Panc1 (cell line): ENCODE measurements around the gene WRNIP1. TPM values are rescaled to one million over a fixed set of nuclear protein-coding genes. Genes with fewer than 3 reads are reported as not detected.

Experiments
- ATAC-seq: fragments of 200-7000 bp; cut with Tn5 transposase; 2 replicates; pipeline ENCODE4 v1.9.1; 2020; ENCODE audit warnings: mild to moderate bottlenecking, moderate library complexity
- BruUV-seq: library from RNA; stranded (reverse); fragments of 400-500 nt; replicated peaks from 2 replicates; lab custom pipeline; 2021; lab: Mats Ljungman, UMichigan
- CTCF ChIA-PET: fragments of 300-600 bp; sonication (Branson Sonifier 250); formaldehyde crosslinking; loops from one replicate; lab custom pipeline; 2022; ENCODE audit warnings: antibody characterized with exemption; lab: Charles Lee
- POLR2A ChIA-PET: fragments of 300-600 bp; sonication (Branson Sonifier 250); formaldehyde crosslinking; loops from one replicate; lab custom pipeline; 2022; ENCODE audit warnings: antibody characterized with exemption; lab: Charles Lee
- DNase-seq: peaks from one replicate; pipeline ENCODE4 v3.0.0-alpha.2; 2010; ENCODE audit warnings: low read depth, low spot score
- H3K27ac ChIP-seq: 2 replicates; pipeline ENCODE4 v1.5.1; 2011; ENCODE audit warnings: mild to moderate bottlenecking, low read length, inconsistent platforms
- H3K27me3 ChIP-seq: fragments of 200-500 bp; sonication (Bioruptor generic); 2 replicates; pipeline ENCODE4 v1.6.0; 2014; ENCODE audit warnings: low read length, inconsistent platforms; ENCODE audit not compliant: control insufficient read depth, insufficient read depth
- H3K36me3 ChIP-seq: fragments of 200-500 bp; sonication (Bioruptor generic); 2 replicates; pipeline ENCODE4 v1.5.1; 2014; ENCODE audit warnings: inconsistent platforms, mild to moderate bottlenecking, low read length, moderate library complexity; ENCODE audit not compliant: control insufficient read depth, insufficient read depth
- H3K4me1 ChIP-seq: 2 replicates; pipeline ENCODE4 v1.5.1; 2011; ENCODE audit warnings: inconsistent platforms, mild to moderate bottlenecking, low read length, moderate library complexity; ENCODE audit not compliant: control insufficient read depth, insufficient read depth
- H3K4me3 ChIP-seq, 2 experiments: 2 replicates each; pipeline ENCODE4 v1.5.1; 2011 to 2012; ENCODE audit warnings: low read depth in 2 of 2, low read length in 2 of 2, mild to moderate bottlenecking in 2 of 2, inconsistent platforms in 1 of 2, moderate library complexity in 1 of 2
- H3K9me3 ChIP-seq: fragments of 200-500 bp; sonication (Bioruptor generic); 2 replicates; pipeline ENCODE4 v1.5.1; 2014; ENCODE audit warnings: low read depth, mild to moderate bottlenecking, inconsistent platforms, low read length, moderate library complexity; ENCODE audit not compliant: control insufficient read depth, insufficient read depth
- CTCF ChIP-seq: fragments of 450-650 bp; IDR thresholded peaks from 2 replicates; pipeline ENCODE4 v1.5.1; 2017; ENCODE audit warnings: mild to moderate bottlenecking
- POLR2AphosphoS5 ChIP-seq: IDR thresholded peaks from 2 replicates; pipeline ENCODE4 v1.6.1; 2012; ENCODE audit warnings: mild to moderate bottlenecking, low read depth, low read length, moderate library complexity
- REST ChIP-seq, 2 experiments: IDR thresholded peaks; 2 replicates each; pipeline ENCODE4 v1.6.1; 2011 to 2012; ENCODE audit warnings: low read depth in 2 of 2, control low read depth in 1 of 2, low read length in 1 of 2, mild to moderate bottlenecking in 1 of 2, moderate library complexity in 1 of 2; ENCODE audit not compliant: insufficient read depth in 1 of 2
- SIN3A ChIP-seq: IDR thresholded peaks from 2 replicates; pipeline ENCODE4 v1.6.1; 2012; ENCODE audit warnings: low read depth, mild to moderate bottlenecking, low read length, moderate library complexity, borderline replicate concordance; ENCODE audit not compliant: insufficient read depth
- TCF7L2 ChIP-seq: IDR thresholded peaks from 2 replicates; pipeline ENCODE4 v1.6.1; 2011; ENCODE audit warnings: mild to moderate bottlenecking, low read depth, low read length, inconsistent platforms
- in situ Hi-C: cut with HindIII; loops from 2 replicates; pipeline ENCODE4 v1.10.0; 2016; ENCODE audit warnings: low sequenced_read_pairs, low pct_unique_long_range_greater_than_20kb
- intact Hi-C: fragments of 100-400 bp; cut with micrococcal nuclease; formaldehyde crosslinking; loops from one replicate; pipeline ENCODE4 v1.10.0; 2022; ENCODE audit not compliant: unreplicated experiment
- total RNA-seq: library from RNA; stranded (reverse); gene quantifications from one replicate; pipeline ENCODE4 v1.2.1, GENCODE V29; 2021; ENCODE audit not compliant: unreplicated experiment

WRNIP1 gene
- total RNA-seq, 1 experiment from 2014 or later, result 69.1 TPM

- ATAC-seq, result no peak
- CTCF ChIA-PET, result no interaction called here
- no peaks in the 10 kb centered on the region for H3K27me3 ChIP-seq
- no peak for TF ChIP-seq CTCF
- TF ChIP-seq REST (IDR thresholded peaks at IDR 0.05; ENCODE audit: insufficient read depth in 1 of 2, low read depth in 2 of 2, low read length in 1 of 2), result no peak
- in situ Hi-C loops, result no loop called here
- H3K27ac ChIP-seq, result no peak overlapping the region
- no peaks in the 10 kb centered on the region for H3K4me1 ChIP-seq
- POLR2A ChIA-PET, result no interaction called here
- H3K4me3 ChIP-seq, result no peak overlapping the region
- intact Hi-C loops, result no loop called here
- peaks cover 6% of the 10 kb centered on the region; the same call in 1 of the 2 replicates for H3K36me3 ChIP-seq
- no peak for DNase-seq
- H3K9me3 ChIP-seq, result no peaks in the 10 kb centered on the region
- no TSS peak for BruUV-seq
Measured at GRCh38 chr6:2831392-2831791, 66.2 kb downstream of the WRNIP1 start.

- Histone ChIP-seq H3K9me3 (no peaks in the 10 kb centered on the region), H3K4me1 (peaks cover 17% of the 10 kb centered on the region), H3K27ac (no peak overlapping the region), H3K27me3 (no peaks in the 10 kb centered on the region), H3K4me3 (no peak overlapping the region), H3K36me3 (peaks cover 11% of the 10 kb centered on the region; the same call in 1 of the 2 replicates)
- in situ Hi-C loops (no loop called here), intact Hi-C loops (no loop called here)
- TF ChIP-seq SIN3A, result no peak
- TF ChIP-seq REST (IDR thresholded peaks at IDR 0.05; ENCODE audit: insufficient read depth in 1 of 2, low read depth in 2 of 2, low read length in 1 of 2), result no peak
- no peak for TF ChIP-seq CTCF
- TF ChIP-seq POLR2AphosphoS5, result no peak
- TF ChIP-seq TCF7L2, result no peak
- DNase-seq (no peak), ATAC-seq (no peak)
- ChIA-PET POLR2A (no interaction called here), CTCF (no interaction called here)
- no TSS peak for BruUV-seq
Measured at GRCh38 chr6:2834262-2834661, 69.1 kb downstream of the WRNIP1 start.

Other genes starting within 250 kb of the WRNIP1 start
- gene MYLK4, start 14.5 kb upstream of the WRNIP1 start, total RNA-seq, result 0.85 TPM
- gene SERPINB1, start 76.5 kb downstream of the WRNIP1 start, total RNA-seq, result 40.8 TPM
- 3.8 TPM for gene SERPINB9, start 137.9 kb downstream of the WRNIP1 start, total RNA-seq
- gene SERPINB6, start 206.2 kb downstream of the WRNIP1 start, total RNA-seq, result 131 TPM
- gene NQO2, start 234.5 kb downstream of the WRNIP1 start, total RNA-seq, result 45.7 TPM